ENCODE data around the gene CER1.

The CER1 gene

DNA sequence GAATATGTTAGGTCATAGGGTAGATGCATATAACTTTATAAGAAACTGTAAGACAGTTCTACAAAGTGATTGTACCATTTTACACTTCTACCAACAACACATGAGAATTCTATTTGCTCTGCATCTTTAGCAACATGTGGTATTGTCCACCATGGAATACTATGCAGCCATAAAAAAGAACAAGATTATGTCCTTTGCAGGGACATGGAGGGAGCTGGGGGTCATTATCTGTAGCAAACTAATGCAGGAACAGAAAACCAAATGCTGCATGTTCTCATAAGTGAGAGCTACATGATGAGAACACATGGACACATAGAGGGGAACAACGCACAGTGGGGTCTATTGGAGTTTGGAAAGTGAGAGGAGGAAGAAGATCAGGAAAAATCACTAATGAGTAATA is 22.2 kb upstream of the CER1 start:
- H2AFZ ChIP-seq (ENCODE audit: low read length): no peak overlapping the region
- H3K27me3 ChIP-seq (ENCODE audit: insufficient read depth, low read length): no peaks in the 10 kb centered on the region
- H3K79me2 ChIP-seq (ENCODE audit: insufficient read depth, low read length): no peaks in the 10 kb centered on the region
- no peak overlapping the region for H3K27ac ChIP-seq (ENCODE audit: low read depth, low read length, poor library complexity, severe bottlenecking)
- no peaks in the 10 kb centered on the region for H3K9me3 ChIP-seq (ENCODE audit: low read length)
- no peaks in the 10 kb centered on the region for H4K20me1 ChIP-seq (ENCODE audit: insufficient read depth, low read length)
- H3K9ac ChIP-seq (ENCODE audit: low read length): no peak overlapping the region
- H3F3A ChIP-seq (ENCODE audit: insufficient read depth, low read length): no peaks in the 10 kb centered on the region
- H3K4me1 ChIP-seq (ENCODE audit: insufficient read depth, low read length, severe bottlenecking): no peaks in the 10 kb centered on the region
- H3K4me3 ChIP-seq (ENCODE audit: low read depth, low read length, poor library complexity, severe bottlenecking): no peak overlapping the region
- TF ChIP-seq, protein P1, sequence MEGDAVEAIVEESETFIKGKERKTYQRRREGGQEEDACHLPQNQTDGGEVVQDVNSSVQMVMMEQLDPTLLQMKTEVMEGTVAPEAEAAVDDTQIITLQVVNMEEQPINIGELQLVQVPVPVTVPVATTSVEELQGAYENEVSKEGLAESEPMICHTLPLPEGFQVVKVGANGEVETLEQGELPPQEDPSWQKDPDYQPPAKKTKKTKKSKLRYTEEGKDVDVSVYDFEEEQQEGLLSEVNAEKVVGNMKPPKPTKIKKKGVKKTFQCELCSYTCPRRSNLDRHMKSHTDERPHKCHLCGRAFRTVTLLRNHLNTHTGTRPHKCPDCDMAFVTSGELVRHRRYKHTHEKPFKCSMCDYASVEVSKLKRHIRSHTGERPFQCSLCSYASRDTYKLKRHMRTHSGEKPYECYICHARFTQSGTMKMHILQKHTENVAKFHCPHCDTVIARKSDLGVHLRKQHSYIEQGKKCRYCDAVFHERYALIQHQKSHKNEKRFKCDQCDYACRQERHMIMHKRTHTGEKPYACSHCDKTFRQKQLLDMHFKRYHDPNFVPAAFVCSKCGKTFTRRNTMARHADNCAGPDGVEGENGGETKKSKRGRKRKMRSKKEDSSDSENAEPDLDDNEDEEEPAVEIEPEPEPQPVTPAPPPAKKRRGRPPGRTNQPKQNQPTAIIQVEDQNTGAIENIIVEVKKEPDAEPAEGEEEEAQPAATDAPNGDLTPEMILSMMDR (IDR thresholded peaks at IDR 0.05; ENCODE audit: low read length): no peak
- no peak for TF ChIP-seq EZH2 (IDR thresholded peaks at IDR 0.05; ENCODE audit: borderline replicate concordance, low read length)
- H3K4me2 ChIP-seq (ENCODE audit: low read length): no peak overlapping the region
- no peaks in the 10 kb centered on the region for H3K9me2 ChIP-seq (ENCODE audit: low read depth, low read length)
- H3K36me3 ChIP-seq (ENCODE audit: insufficient read depth, low read length): no peaks in the 10 kb centered on the region

DNA sequence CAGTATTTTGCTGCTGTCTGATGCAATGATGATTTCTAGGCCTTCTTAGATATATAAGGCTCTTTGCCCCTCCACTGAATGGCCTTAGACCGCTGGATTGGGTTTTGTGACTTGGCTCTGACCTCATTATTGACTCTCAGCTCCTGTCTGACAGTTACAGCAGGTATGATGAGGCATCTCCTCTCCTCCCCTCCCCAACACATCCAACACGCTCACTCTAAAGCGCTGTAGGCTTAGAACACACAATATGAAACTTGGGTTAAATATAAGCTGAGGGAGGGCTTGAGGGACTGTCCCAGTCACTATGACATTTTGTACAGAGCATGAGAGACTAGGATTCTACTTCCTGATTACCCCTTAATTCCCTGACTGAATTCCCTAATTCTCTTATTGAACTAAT is 18.8 kb upstream of the CER1 start:
- no peak for TF ChIP-seq EZH2 (IDR thresholded peaks at IDR 0.05; ENCODE audit: borderline replicate concordance, low read length)
- TF ChIP-seq, protein P1 (IDR thresholded peaks at IDR 0.05; ENCODE audit: low read length): no peak
- Histone ChIP-seq H3K9ac (ENCODE audit: low read length) (no peak overlapping the region), H3K4me2 (ENCODE audit: low read length) (no peak overlapping the region), H3K9me2 (ENCODE audit: low read depth, low read length) (no peaks in the 10 kb centered on the region), H3K27ac (ENCODE audit: low read depth, low read length, poor library complexity, severe bottlenecking) (no peak overlapping the region), H3K79me2 (ENCODE audit: insufficient read depth, low read length) (no peaks in the 10 kb centered on the region), H3F3A (ENCODE audit: insufficient read depth, low read length) (no peaks in the 10 kb centered on the region), H3K27me3 (ENCODE audit: insufficient read depth, low read length) (no peaks in the 10 kb centered on the region), H3K9me3 (ENCODE audit: low read length) (no peaks in the 10 kb centered on the region), H4K20me1 (ENCODE audit: insufficient read depth, low read length) (no peaks in the 10 kb centered on the region), H3K4me1 (ENCODE audit: insufficient read depth, low read length, severe bottlenecking) (no peaks in the 10 kb centered on the region), H2AFZ (ENCODE audit: low read length) (no peak overlapping the region), H3K36me3 (ENCODE audit: insufficient read depth, low read length) (no peaks in the 10 kb centered on the region), H3K4me3 (ENCODE audit: low read depth, low read length, poor library complexity, severe bottlenecking) (no peak overlapping the region)

DNA sequence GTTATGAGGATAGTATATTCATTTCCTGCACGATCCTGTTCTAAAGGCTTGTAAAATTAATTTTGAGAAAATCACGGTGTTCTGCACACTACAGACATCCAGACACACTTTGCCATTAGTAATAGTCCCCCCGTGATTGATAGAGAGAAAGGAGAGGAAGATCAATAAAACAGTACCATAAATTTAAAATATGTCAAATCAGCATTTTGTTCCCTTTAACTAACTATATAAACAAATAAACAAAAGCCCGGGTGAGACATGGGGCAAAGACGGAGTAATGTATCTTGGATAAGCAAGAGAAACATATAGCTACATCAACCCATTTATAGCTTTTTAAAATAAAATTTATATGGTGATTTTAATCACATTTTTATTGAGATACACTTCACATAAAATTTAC is 10.6 kb upstream of the CER1 start:
- Histone ChIP-seq H3K9me3 (ENCODE audit: low read length) (no peaks in the 10 kb centered on the region), H3K9me2 (ENCODE audit: low read depth, low read length) (no peaks in the 10 kb centered on the region), H3K27me3 (ENCODE audit: insufficient read depth, low read length) (no peaks in the 10 kb centered on the region), H3K4me1 (ENCODE audit: insufficient read depth, low read length, severe bottlenecking) (no peaks in the 10 kb centered on the region), H4K20me1 (ENCODE audit: insufficient read depth, low read length) (no peaks in the 10 kb centered on the region), H3F3A (ENCODE audit: insufficient read depth, low read length) (no peaks in the 10 kb centered on the region), H2AFZ (ENCODE audit: low read length) (no peak overlapping the region), H3K79me2 (ENCODE audit: insufficient read depth, low read length) (no peaks in the 10 kb centered on the region), H3K9ac (ENCODE audit: low read length) (no peak overlapping the region), H3K4me3 (ENCODE audit: low read depth, low read length, poor library complexity, severe bottlenecking) (no peak overlapping the region), H3K4me2 (ENCODE audit: low read length) (no peak overlapping the region), H3K36me3 (ENCODE audit: insufficient read depth, low read length) (no peaks in the 10 kb centered on the region), H3K27ac (ENCODE audit: low read depth, low read length, poor library complexity, severe bottlenecking) (no peak overlapping the region)
- TF ChIP-seq, protein P1 (IDR thresholded peaks at IDR 0.05; ENCODE audit: low read length): no peak
- no peak for TF ChIP-seq EZH2 (IDR thresholded peaks at IDR 0.05; ENCODE audit: borderline replicate concordance, low read length)
